HT-29 (cell line): Measurements from ENCODE around the gene CALML5. TPM values are rescaled to one million over a fixed set of nuclear protein-coding genes. Genes with fewer than 3 reads are reported as not detected.

Source experiments
- DNase-seq: peaks from one replicate; pipeline ENCODE4 v3.0.0-alpha.2; 2015; ENCODE audit warnings: low spot score
- total RNA-seq: library from RNA; depleted of rRNA; stranded (reverse); fragments of >200 nt; shearing (Covaris generic); gene quantifications from 2 replicates; pipeline ENCODE4 v1.2.3, GENCODE V29; 2014; rRNA removed

Gene CALML5
- total RNA-seq, 1 experiment from 2014 or later, result 0.71 TPM

DNA sequence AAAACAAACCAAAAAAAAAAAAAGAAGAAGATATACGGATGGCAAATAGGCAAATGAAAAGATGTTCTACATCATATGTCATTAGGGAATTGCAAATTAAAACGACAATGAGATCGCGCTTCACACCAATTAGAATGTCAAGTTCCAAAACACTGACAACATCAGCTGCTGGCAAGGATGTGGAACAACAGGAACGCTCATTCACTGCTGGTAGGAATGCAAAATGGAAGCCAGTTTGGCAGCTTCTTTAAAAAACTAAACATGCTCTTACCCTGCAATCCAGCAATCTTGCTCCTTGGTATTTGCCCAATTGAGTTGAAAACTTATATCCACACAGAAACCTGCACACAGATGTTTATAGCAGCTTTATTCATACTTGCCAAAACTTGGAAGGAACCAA, 34.8 kb downstream of the CALML5 start:
- DNase-seq, result no peak

- no peak for DNase-seq
Measured at GRCh38 chr10:5462841-5463293, 36.5 kb downstream of the CALML5 start.

DNA sequence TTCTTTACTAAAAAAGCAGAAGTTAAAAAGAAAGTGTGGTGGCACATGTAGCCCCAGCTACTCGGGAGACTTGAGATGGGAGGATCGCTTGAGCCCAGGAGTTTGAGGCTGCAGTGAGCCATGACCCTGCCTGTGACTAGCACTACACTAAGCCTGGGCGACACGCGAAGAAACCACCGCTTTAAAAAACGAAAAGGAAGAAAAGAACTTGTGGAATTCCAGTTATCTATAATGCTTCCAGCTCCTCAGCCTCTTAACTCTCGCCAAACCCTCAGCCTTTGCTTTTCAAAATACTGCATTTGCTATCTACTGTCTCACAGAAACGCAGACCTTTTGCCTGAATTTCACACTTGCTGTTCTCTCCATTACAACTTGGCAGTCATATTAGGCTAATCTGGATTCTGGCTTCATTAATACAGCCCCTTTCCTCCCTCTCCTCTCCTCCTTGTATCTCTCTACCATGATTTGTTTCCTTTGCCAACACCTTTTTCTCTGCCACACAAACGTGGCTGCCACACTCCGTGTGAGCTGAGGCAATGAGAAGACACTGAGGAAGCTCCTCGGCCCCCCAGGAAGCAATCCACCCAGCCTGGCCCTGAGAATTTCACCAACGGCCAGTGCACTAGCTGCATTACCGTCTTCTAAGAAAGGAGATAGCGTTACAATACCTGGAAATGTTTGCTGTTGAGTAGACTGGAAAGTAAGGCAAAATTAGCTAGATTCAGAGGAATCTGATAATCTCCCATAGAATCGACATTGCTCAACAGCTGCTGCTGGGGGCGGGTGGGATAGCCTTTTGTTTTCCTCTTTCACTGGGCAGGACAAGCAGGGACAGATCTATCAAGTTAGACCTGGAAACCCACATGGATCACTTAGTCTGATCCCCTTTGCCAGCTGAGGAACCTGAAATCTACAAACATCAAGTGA, 37.2 kb downstream of the CALML5 start:
- DNase-seq, result no peak

GRCh38 chr10:5461203-5461588, 38.2 kb downstream of the CALML5 start:
- DNase-seq, result no peak

DNA sequence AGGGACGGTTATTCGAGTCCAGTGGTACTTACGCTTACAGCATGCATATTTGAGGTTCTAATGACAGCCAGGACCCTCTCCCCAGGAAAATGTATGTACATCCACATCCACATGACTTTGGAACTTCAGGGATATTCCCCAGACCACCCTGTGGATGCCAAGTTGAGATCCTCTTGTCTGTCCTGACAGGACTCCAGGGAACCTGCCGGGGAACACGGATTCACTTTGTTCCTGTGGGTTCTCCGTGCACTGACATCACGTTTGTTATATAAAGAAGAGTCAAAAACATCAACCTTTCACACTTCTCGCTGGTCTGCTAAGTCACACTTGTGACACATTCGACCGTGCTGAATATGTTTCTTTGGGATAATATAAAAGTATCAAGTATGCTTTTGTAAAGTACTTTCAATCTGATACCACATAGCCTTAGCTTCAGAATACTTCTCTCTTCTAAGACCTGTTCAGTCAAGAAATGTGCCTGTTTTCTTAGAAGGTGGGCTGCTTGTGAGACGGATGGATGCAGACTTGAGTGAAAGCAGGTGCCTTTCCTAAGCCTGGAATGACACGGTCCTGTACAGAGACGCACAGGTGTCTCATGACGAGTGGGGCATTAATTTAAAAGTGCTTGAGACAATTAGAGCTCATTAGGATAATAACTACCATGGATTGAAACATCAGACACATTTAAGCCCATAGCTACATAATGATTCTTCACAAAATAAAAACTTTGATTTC, 38.7 kb downstream of the CALML5 start:
- no peak for DNase-seq

GRCh38 chr10:5458949-5459747, 40.2 kb downstream of the CALML5 start:
- DNase-seq, result no peak

- no peak for DNase-seq
Measured at GRCh38 chr10:5458425-5458824, 40.9 kb downstream of the CALML5 start.

- no peak for DNase-seq
Measured at GRCh38 chr10:5457741-5458140, 41.6 kb downstream of the CALML5 start.

DNA sequence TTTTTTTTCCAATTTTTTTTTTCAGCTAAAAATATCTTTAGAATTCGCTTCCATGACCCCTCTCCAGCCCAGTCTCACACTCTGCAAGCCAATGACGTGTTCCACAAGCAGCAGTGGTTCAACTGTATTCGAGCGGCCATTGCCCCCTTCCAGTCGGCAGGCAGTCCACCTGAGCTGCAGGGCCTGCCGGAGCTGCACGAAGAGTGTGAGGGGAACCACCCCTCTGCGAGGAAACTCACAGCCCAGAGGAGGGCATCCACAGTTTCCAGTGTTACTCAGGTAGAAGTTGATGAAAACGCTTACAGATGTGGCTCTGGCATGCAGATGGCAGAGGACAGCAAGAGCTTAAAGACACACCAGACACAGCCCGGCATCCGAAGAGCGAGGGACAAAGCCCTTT, 42.8 kb downstream of the CALML5 start:
- DNase-seq, result no peak

GRCh38 chr10:5453749-5454489, 45.5 kb downstream of the CALML5 start:
- no peak for DNase-seq

GRCh38 chr10:5450605-5451384, 48.6 kb downstream of the CALML5 start:
- no peak for DNase-seq

DNA sequence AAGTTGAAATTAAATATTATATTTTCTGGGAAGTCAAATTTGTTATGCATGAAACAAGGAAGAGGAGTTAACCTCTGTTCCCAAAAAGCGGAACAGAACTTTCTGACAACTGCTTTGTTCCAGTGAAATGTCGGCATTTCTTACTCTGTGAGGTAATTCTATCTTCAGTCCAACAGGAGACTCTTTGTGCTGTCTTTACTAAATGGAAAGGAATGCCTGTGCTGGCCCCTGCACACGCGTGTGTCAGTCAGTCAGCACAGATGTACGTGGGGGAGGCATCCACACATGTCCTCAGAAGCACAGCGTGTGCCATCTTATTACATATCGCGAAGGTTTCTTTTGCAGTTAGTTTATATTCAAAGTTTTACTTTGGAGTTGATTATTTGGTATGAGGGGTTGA, 49.5 kb downstream of the CALML5 start:
- peak; percentile 47 for DNase-seq

- DNase-seq, result peak; percentile 34
Measured at GRCh38 chr10:5449227-5449626, 50.1 kb downstream of the CALML5 start.

Other genes with a start within 250 kb of the CALML5 start
- 0.36 and 0.60 TPM in 2 replicates for gene UCN3, start 134.6 kb downstream of the CALML5 start, total RNA-seq
- gene TUBAL3, start 94.7 kb downstream of the CALML5 start, total RNA-seq, result 0.05 and 0.47 TPM in 2 replicates
- 72.8 and 82.1 TPM in 2 replicates for gene NET1, start 87.0 kb downstream of the CALML5 start, total RNA-seq
- not detected in 2 replicates for gene CALML3, start 25.4 kb upstream of the CALML5 start, total RNA-seq
- 32.6 and 34.7 TPM in 2 replicates for gene ASB13, start 167.0 kb upstream of the CALML5 start, total RNA-seq
- gene TASOR2, start 185.3 kb upstream of the CALML5 start, total RNA-seq, result 49.7 and 67.4 TPM in 2 replicates